OCI-M2 (cell line): ENCODE measurements around the gene MYO9B.

Experiments
- DNase-seq: peaks from one replicate; lab custom pipeline; 2025; ENCODE audit not compliant: unreplicated experiment; lab: John Stamatoyannopoulos, UW

The MYO9B gene

DNA sequence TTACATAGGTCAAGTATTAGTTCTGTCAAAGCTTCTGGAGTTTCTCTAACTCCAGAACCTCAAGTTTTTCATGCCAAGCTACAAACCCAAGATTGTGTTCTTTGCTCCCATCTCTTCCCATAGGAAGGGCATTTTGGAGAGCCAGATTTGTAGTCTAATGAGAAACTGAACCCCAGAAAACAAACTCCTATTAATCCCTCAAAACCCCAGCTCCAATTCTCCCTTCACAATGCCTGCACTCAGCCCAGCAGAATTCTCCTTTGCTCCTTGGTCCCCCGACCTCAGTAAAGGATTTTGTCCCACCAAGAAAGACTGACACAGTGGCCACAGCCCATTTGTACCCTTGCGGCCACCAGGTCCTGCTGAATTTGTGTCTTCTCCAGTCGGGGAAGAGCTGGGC lies 180.6 kb downstream of the MYO9B start:
- DNase-seq = no peak

DNA sequence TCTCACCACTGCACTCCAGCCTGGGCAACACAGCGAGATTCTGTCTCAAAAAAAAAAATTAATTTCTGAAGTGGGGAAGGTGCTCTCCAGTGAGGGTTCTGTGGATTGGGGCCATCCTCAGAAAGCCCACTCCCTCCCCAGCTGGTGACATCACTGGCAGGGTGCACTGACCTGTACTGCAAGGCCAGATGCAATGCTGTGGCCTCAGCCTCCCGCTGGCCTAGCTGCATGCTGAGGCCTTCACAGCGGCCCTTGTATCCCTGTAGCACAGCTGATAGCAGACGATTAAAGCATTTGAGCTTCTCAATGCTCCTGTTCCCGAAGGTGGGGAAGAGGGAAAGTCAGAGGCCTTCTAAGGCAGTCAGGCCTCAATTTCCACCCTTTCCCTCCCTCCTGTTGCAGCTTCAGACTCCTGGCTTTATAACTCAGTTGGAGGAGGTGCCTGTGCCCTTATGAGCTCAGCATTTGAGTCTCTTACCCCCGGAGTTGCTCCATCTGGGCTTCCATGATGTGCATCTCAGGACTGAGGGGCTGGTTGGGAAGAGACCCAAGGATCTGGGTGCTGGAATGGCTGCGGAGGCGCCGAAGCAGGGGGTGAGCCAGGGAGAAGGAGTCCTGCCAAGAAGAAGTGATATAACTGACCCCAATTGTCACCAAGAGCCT lies 183.7 kb downstream of the MYO9B start:
- no peak for DNase-seq

- DNase-seq = no peak
Measured at GRCh38 chr19:17259934-17260333, 184.4 kb downstream of the MYO9B start.

GRCh38 chr19:17260842-17261325 lies 185.3 kb downstream of the MYO9B start:
- no peak for DNase-seq

DNA sequence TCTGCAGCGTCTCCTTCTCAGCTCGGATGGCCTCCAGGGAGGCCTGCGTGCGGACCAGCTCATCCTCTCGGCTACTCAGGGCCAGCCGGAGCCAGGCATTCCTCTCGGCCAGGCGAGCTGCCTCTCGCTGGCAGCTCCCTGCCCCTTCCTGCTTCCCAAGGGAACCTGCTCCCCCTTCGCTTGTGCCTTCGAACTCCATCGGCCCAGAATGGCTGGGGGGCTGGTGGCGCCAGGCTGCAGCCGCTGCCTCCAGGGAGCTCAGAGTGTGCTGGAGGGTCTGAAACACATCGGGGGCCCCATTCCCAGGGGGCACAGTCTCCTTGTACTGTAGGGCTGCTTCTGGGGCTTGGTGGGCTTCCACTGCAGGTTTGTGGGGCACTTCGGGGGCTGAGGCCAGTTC lies 187.0 kb downstream of the MYO9B start:
- no peak for DNase-seq
